ENCODE measurements around the gene PRDM15. TPM values are rescaled to one million over a fixed set of nuclear protein-coding genes. Genes with fewer than 3 reads are reported as not detected.

The PRDM15 gene
- total and polyA plus RNA-seq, 2 donors (not counting 1 experiment from before 2014, with no cell fraction given): 2.3 to 3.6 TPM

- Histone ChIP-seq H3K9ac (ENCODE audit: insufficient read depth, low read length) (no peak overlapping the region), H3K9me3 (ENCODE audit: control insufficient read depth, insufficient read depth, low read depth, low read length) (no peaks in the 10 kb centered on the region), H3K4me3 (replicated peaks in 1 of 4; ENCODE audit: control extremely low read depth in 1 of 4, insufficient read depth in 1 of 4, low read depth in 3 of 4, low read length in 4 of 4) (no peak overlapping the region), H2AFZ (ENCODE audit: low read length) (no peak overlapping the region), H3K27me3 (ENCODE audit: control insufficient read depth, insufficient read depth, low read length) (no peaks in the 10 kb centered on the region), H3K4me2 (ENCODE audit: extremely low read depth, insufficient read depth, low read length) (no peak overlapping the region), H3K4me1 (ENCODE audit: control insufficient read depth, extremely low read depth, insufficient read depth, low read length) (no peaks in the 10 kb centered on the region), H3K27ac (ENCODE audit: insufficient read depth, low read length) (no peak overlapping the region), H4K20me1 (ENCODE audit: control insufficient read depth, extremely low read depth, insufficient read depth, low read length) (no peaks in the 10 kb centered on the region), H3K79me2 (ENCODE audit: control insufficient read depth, insufficient read depth, low read length) (no peaks in the 10 kb centered on the region), H3K36me3 (ENCODE audit: control insufficient read depth, insufficient read depth, low read length) (peaks cover 3% of the 10 kb centered on the region)
- no peak for DNase-seq (ENCODE audit: low read depth in 2 of 2)
- TF ChIP-seq CTCF (conservative IDR thresholded peaks at IDR 0.05 in 1 of 2, IDR thresholded peaks at IDR 0.05 in 1 of 2; ENCODE audit: low read depth in 1 of 2, low read length in 2 of 2) (no peak), EZH2 (IDR thresholded peaks at IDR 0.05; ENCODE audit: low read length, missing control alignments) (no peak)
Observed at GRCh38 chr21:41823166-41823565, 56.0 kb downstream of the PRDM15 start.

GRCh38 chr21:41821756-41822431 is 57.2 kb downstream of the PRDM15 start:
- no peaks in the 10 kb centered on the region for H3K9me3 ChIP-seq (ENCODE audit: control insufficient read depth, insufficient read depth, low read depth, low read length)
- H3K4me2 ChIP-seq (ENCODE audit: extremely low read depth, insufficient read depth, low read length): no peak overlapping the region
- H4K20me1 ChIP-seq (ENCODE audit: control insufficient read depth, extremely low read depth, insufficient read depth, low read length): peaks cover 2% of the 10 kb centered on the region
- TF ChIP-seq EZH2 (IDR thresholded peaks at IDR 0.05; ENCODE audit: low read length, missing control alignments) (no peak), CTCF (conservative IDR thresholded peaks at IDR 0.05 in 1 of 2, IDR thresholded peaks at IDR 0.05 in 1 of 2; ENCODE audit: low read depth in 1 of 2, low read length in 2 of 2) (no peak)
- DNase-seq (ENCODE audit: low read depth in 2 of 2): no peak
- no peaks in the 10 kb centered on the region for H3K79me2 ChIP-seq (ENCODE audit: control insufficient read depth, insufficient read depth, low read length)
- H3K4me1 ChIP-seq (ENCODE audit: control insufficient read depth, extremely low read depth, insufficient read depth, low read length): no peaks in the 10 kb centered on the region
- no peak overlapping the region for H3K27ac ChIP-seq (ENCODE audit: insufficient read depth, low read length)
- H3K4me3 ChIP-seq (replicated peaks in 1 of 4; ENCODE audit: control extremely low read depth in 1 of 4, insufficient read depth in 1 of 4, low read depth in 3 of 4, low read length in 4 of 4): no peak overlapping the region
- no peak overlapping the region for H3K9ac ChIP-seq (ENCODE audit: insufficient read depth, low read length)
- H3K36me3 ChIP-seq (ENCODE audit: control insufficient read depth, insufficient read depth, low read length): peaks cover 3% of the 10 kb centered on the region
- no peak overlapping the region for H2AFZ ChIP-seq (ENCODE audit: low read length)
- no peaks in the 10 kb centered on the region for H3K27me3 ChIP-seq (ENCODE audit: control insufficient read depth, insufficient read depth, low read length)

GRCh38 chr21:41821081-41821755 is 57.9 kb downstream of the PRDM15 start:
- Histone ChIP-seq H3K4me3 (replicated peaks in 1 of 4; ENCODE audit: control extremely low read depth in 1 of 4, insufficient read depth in 1 of 4, low read depth in 3 of 4, low read length in 4 of 4) (no peak overlapping the region), H3K9me3 (ENCODE audit: control insufficient read depth, insufficient read depth, low read depth, low read length) (no peaks in the 10 kb centered on the region), H3K79me2 (ENCODE audit: control insufficient read depth, insufficient read depth, low read length) (no peaks in the 10 kb centered on the region), H3K27ac (ENCODE audit: insufficient read depth, low read length) (no peak overlapping the region), H3K36me3 (ENCODE audit: control insufficient read depth, insufficient read depth, low read length) (peaks cover 3% of the 10 kb centered on the region), H4K20me1 (ENCODE audit: control insufficient read depth, extremely low read depth, insufficient read depth, low read length) (peaks cover 2% of the 10 kb centered on the region), H3K4me2 (ENCODE audit: extremely low read depth, insufficient read depth, low read length) (no peak overlapping the region), H3K9ac (ENCODE audit: insufficient read depth, low read length) (no peak overlapping the region), H3K27me3 (ENCODE audit: control insufficient read depth, insufficient read depth, low read length) (no peaks in the 10 kb centered on the region), H2AFZ (ENCODE audit: low read length) (no peak overlapping the region), H3K4me1 (ENCODE audit: control insufficient read depth, extremely low read depth, insufficient read depth, low read length) (no peaks in the 10 kb centered on the region)
- no peak for DNase-seq (ENCODE audit: low read depth in 2 of 2)
- no peak for TF ChIP-seq EZH2 (IDR thresholded peaks at IDR 0.05; ENCODE audit: low read length, missing control alignments)
- no peak for TF ChIP-seq CTCF (conservative IDR thresholded peaks at IDR 0.05 in 1 of 2, IDR thresholded peaks at IDR 0.05 in 1 of 2; ENCODE audit: low read depth in 1 of 2, low read length in 2 of 2)

All from fibroblast of lung (primary cell).